Thyroid gland (tissue), 4 donors: ENCODE results near the gene TNFSF4.

Source experiments
- CTCF ChIP-seq, 6 experiments: fragments of 200-600 bp in 3 of 6; fragments of 450-650 bp in 3 of 6; sonication (generic) in 3 of 6; IDR thresholded peaks; one replicate each; pipeline ENCODE4 v1.5.1; 2016 to 2019; ENCODE audit warnings: antibody characterized with exemption in 6 of 6, mild to moderate bottlenecking in 2 of 6, inconsistent platforms in 1 of 6, moderate library complexity in 1 of 6
- POLR2A ChIP-seq, 2 donors: fragments of 450-650 bp; IDR thresholded peaks; one replicate each; pipeline ENCODE4 v1.6.1; 2017; ENCODE audit warnings: antibody characterized with exemption in 2 of 2, mild to moderate bottlenecking in 2 of 2, moderate library complexity in 1 of 2

DNA sequence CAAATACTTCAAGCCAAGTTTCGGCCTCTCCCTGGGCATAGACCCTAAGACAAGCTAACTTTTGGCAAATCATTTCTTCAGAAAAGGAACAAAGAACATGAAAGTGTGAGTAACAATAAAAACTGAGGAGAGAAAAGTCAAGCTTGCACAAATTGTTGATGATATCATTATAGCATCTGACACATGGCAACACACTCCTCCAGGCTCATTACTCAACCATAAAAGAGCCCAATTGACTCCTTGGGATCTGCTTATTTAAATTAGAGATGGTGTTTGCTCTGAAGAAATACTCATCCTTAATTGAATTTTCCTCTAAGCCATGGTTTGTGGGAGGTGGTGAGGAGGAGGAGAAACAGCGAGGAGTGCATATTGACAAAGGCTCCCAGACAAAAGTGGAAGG lies 54.5 kb downstream of the TNFSF4 start:
- TF ChIP-seq POLR2A (IDR thresholded peaks at IDR 0.05), result no peak
- TF ChIP-seq CTCF (IDR thresholded peaks at IDR 0.05), result no peak
